Gastrocnemius medialis (tissue), 4 donors: ENCODE data around the gene SPSB2. TPM values are rescaled to one million over a fixed set of nuclear protein-coding genes. Genes with fewer than 3 reads are reported as not detected.

Experiments used
- ATAC-seq, 2 donors: fragments of 150-250 bp; one replicate each; pipeline ENCODE4 v1.9.1; 2016
- DNase-seq, 2 donors: peaks; one replicate each; pipeline ENCODE4 v3.0.0-alpha.2; 2019
- H3K27ac ChIP-seq, 4 donors: fragments of 200-600 bp; sonication (generic); 1 replicate in 1 of 4; 2 replicates in 3 of 4; pipeline ENCODE4 v1.5.1; 2016 to 2018; ENCODE audit warnings: mild to moderate bottlenecking in 2 of 4, moderate library complexity in 1 of 4
- H3K27me3 ChIP-seq, 3 donors: fragments of 200-600 bp; sonication (generic) in 2 of 3; 1 replicate in 1 of 3; 2 replicates in 2 of 3; pipeline versions ENCODE4 v1.5.1 to v1.6.0; 2016 to 2019; ENCODE audit warnings: mild to moderate bottlenecking in 1 of 3, moderate library complexity in 1 of 3
- H3K36me3 ChIP-seq, 2 donors: fragments of 200-600 bp; sonication (generic) in 1 of 2; one replicate each; pipeline ENCODE4 v1.5.1; 2017 to 2018
- H3K4me1 ChIP-seq, 2 donors: fragments of 200-600 bp; sonication (generic) in 1 of 2; one replicate each; pipeline ENCODE4 v1.5.1; 2016 to 2017; ENCODE audit warnings: mild to moderate bottlenecking in 2 of 2
- H3K4me3 ChIP-seq, 4 donors: fragments of 200-600 bp; sonication (generic) in 3 of 4; 1 replicate in 1 of 4; 2 replicates in 3 of 4; pipeline ENCODE4 v1.5.1; 2016 to 2019; ENCODE audit warnings: mild to moderate bottlenecking in 2 of 4
- H3K9me3 ChIP-seq, 3 donors: fragments of 200-600 bp; sonication (generic) in 2 of 3; 1 replicate in 1 of 3; 2 replicates in 2 of 3; pipeline ENCODE4 v1.5.1; 2016 to 2019
- CTCF ChIP-seq, 5 experiments: fragments of 450-650 bp in 3 of 5; fragments of 200-600 bp in 2 of 5; sonication (generic) in 2 of 5; IDR thresholded peaks in 4 of 5; conservative IDR thresholded peaks in 1 of 5; 1 replicate in 4 of 5; 2 replicates in 1 of 5; pipeline ENCODE4 v1.5.1; 2016 to 2019; ENCODE audit warnings: antibody characterized with exemption in 5 of 5, mild to moderate bottlenecking in 3 of 5, moderate library complexity in 3 of 5
- POLR2A ChIP-seq, 2 donors: fragments of 450-650 bp; IDR thresholded peaks; one replicate each; pipeline ENCODE4 v1.6.1; 2017; ENCODE audit warnings: antibody characterized with exemption in 2 of 2, mild to moderate bottlenecking in 2 of 2, moderate library complexity in 2 of 2
- in situ Hi-C, 4 donors: fragments of 200-750 bp; cut with MboI; loops; one replicate each; pipeline versions ENCODE4 v1.15.0 to v1.8.0; 2017; ENCODE audit warnings: low sequenced_read_pairs in 4 of 4
- intact Hi-C: fragments of 100-400 bp; cut with DNase I; formaldehyde crosslinking; loops from one replicate; pipeline ENCODE4 v1.15.1; 2023; ENCODE audit warnings: low total_unique reads
- total RNA-seq, 4 donors: library from RNA; depleted of rRNA; stranded (reverse); fragments of >200 nt; gene quantifications; one replicate each; pipeline versions ENCODE4 v1.1.0 to v1.2.3, GENCODE V29; 2016

Gene SPSB2
- total RNA-seq, 4 donors from 2014 or later: 4.6 to 10.0 (median 5.0) TPM

- DNase-seq (no peak), ATAC-seq (no peak)
- Histone ChIP-seq H3K36me3 (no peaks in the 10 kb centered on the region), H3K27ac (no peak within 1 kb of the TSS), H3K9me3 (no peaks in the 10 kb centered on the region), H3K4me1 (no peaks in the 10 kb centered on the region), H3K4me3 (no peak within 1 kb of the TSS), H3K27me3 (no peaks in the 10 kb centered on the region)
- in situ Hi-C loops (loop anchor here in 1 of 4 donors (10.0 kb wide), 1 partner anchor 106 kb away; no protein-coding TSS in a partner anchor), intact Hi-C loops (no loop called here)
- no peak for TF ChIP-seq CTCF (IDR thresholded peaks at IDR 0.05 in 4 of 5, conservative IDR thresholded peaks at IDR 0.05 in 1 of 5)
- no peak for TF ChIP-seq POLR2A (IDR thresholded peaks at IDR 0.05)
These were observed 32.2 kb downstream of the SPSB2 start, which contains the start of gene GNB3 for GRCh38 chr12:6840761-6841515. Gene GNB3, plus strand, starts transcription at chr12:6840925. Its CDS starts 363 bp downstream, at chr12:6841288.

- ATAC-seq (no peak), DNase-seq (no peak)
- Histone ChIP-seq H3K27me3 (no peaks in the 10 kb centered on the region), H3K36me3 (no peaks in the 10 kb centered on the region), H3K4me1 (no peaks in the 10 kb centered on the region), H3K9me3 (no peaks in the 10 kb centered on the region), H3K27ac (no peak overlapping the region), H3K4me3 (no peak overlapping the region)
- intact Hi-C loops (no loop called here), in situ Hi-C loops (loop anchor here in 1 of 4 donors (10.0 kb wide), 1 partner anchor 106 kb away; no protein-coding TSS in a partner anchor)
- TF ChIP-seq POLR2A (IDR thresholded peaks at IDR 0.05): no peak
- TF ChIP-seq CTCF (IDR thresholded peaks at IDR 0.05 in 4 of 5, conservative IDR thresholded peaks at IDR 0.05 in 1 of 5): no peak
These were observed 32.8 kb downstream of the SPSB2 start for GRCh38 chr12:6840330-6840729.

- ATAC-seq (no peak), DNase-seq (no peak)
- Histone ChIP-seq H3K4me3 (no peak overlapping the region), H3K27ac (no peak overlapping the region), H3K27me3 (no peaks in the 10 kb centered on the region), H3K4me1 (no peaks in the 10 kb centered on the region), H3K36me3 (no peaks in the 10 kb centered on the region), H3K9me3 (no peaks in the 10 kb centered on the region)
- TF ChIP-seq CTCF (IDR thresholded peaks at IDR 0.05 in 4 of 5, conservative IDR thresholded peaks at IDR 0.05 in 1 of 5) (no peak), POLR2A (IDR thresholded peaks at IDR 0.05) (no peak)
- in situ Hi-C loops (loop anchor here in 1 of 4 donors (10.0 kb wide), 1 partner anchor 105 kb away; no protein-coding TSS in a partner anchor), intact Hi-C loops (no loop called here)
These were observed 33.5 kb downstream of the SPSB2 start for GRCh38 chr12:6839482-6840201.

GRCh38 chr12:6838854-6839253 is 34.2 kb downstream of the SPSB2 start:
- no peak overlapping the region for H3K4me3 ChIP-seq
- H3K27ac ChIP-seq: no peak overlapping the region
- intact Hi-C loops: no loop called here
- no peaks in the 10 kb centered on the region for H3K36me3 ChIP-seq
- in situ Hi-C loops: no loop called here
- DNase-seq: no peak
- no peaks in the 10 kb centered on the region for H3K9me3 ChIP-seq
- no peak for ATAC-seq
- no peak for TF ChIP-seq POLR2A (IDR thresholded peaks at IDR 0.05)
- TF ChIP-seq CTCF (IDR thresholded peaks at IDR 0.05 in 4 of 5, conservative IDR thresholded peaks at IDR 0.05 in 1 of 5): no peak
- no peaks in the 10 kb centered on the region for H3K4me1 ChIP-seq
- no peaks in the 10 kb centered on the region for H3K27me3 ChIP-seq
